Measurements from ENCODE around the gene TMEM44. TPM values are rescaled to one million over a fixed set of nuclear protein-coding genes. Genes with fewer than 3 reads are reported as not detected.
A peak's percentile ranks its signal among the peaks of the same experiment; 100 is the strongest.
"Not testable (repeated sequence)": the region's sequence is repeated elsewhere in the genome, so short reads cannot be mapped to it uniquely, and the experiment has no call there.

TMEM44 gene
- total RNA-seq, 1 experiment from 2014 or later: 8.3 TPM

GRCh38 chr3:194632226-194632808 is 902 bp downstream of the TMEM44 start:
- H3K4me3 Mint-ChIP-seq (ENCODE audit: unreplicated experiment): peak overlapping the region; percentile 92
- CTCF ChIA-PET: interaction anchor here (0.6 to 1.2 kb wide), 3 partner anchors 34 to 639 kb away, joined by 3 to 4 read pairs (median 4); partner anchors contain the start of gene XXYLT1

GRCh38 chr3:194631696-194632095 is 1.5 kb downstream of the TMEM44 start:
- CTCF ChIA-PET: no interaction called here
- Mint-ChIP-seq H3K4me3 (ENCODE audit: unreplicated experiment) (no peak overlapping the region), H3K4me1 (ENCODE audit: insufficient read depth, unreplicated experiment) (peaks cover 6% of the 10 kb centered on the region), H3K9me3 (ENCODE audit: unreplicated experiment) (no peaks in the 10 kb centered on the region), H3K27ac (ENCODE audit: low read depth, unreplicated experiment) (no peak overlapping the region), H3K27me3 (ENCODE audit: insufficient read depth, unreplicated experiment) (no peaks in the 10 kb centered on the region), H3K36me3 (ENCODE audit: insufficient read depth, unreplicated experiment) (no peaks in the 10 kb centered on the region)
- BruUV-seq (replicated peaks): no TSS peak
- no peak for TF ChIP-seq CTCF (IDR thresholded peaks at IDR 0.05; ENCODE audit: unreplicated experiment)
- intact Hi-C loops (cut with micrococcal nuclease): no loop called here
- no peak for DNase-seq (ENCODE audit: unreplicated experiment)
- POLR2A ChIA-PET: no interaction called here

More at GRCh38 chr3:194632226-194632808, 902 bp downstream of the TMEM44 start:
- intact Hi-C loops (cut with micrococcal nuclease): no loop called here
- BruUV-seq (replicated peaks): TSS peak; percentile 46
- no peak overlapping the region for H3K27ac Mint-ChIP-seq (ENCODE audit: low read depth, unreplicated experiment)
- no peaks in the 10 kb centered on the region for H3K9me3 Mint-ChIP-seq (ENCODE audit: unreplicated experiment)
- POLR2A ChIA-PET: interaction anchor here (2.6 kb wide), 1 partner anchor 40 kb away, joined by 14 read pairs; the partner anchor contains the start of gene LSG1
- DNase-seq (ENCODE audit: unreplicated experiment): no peak
- TF ChIP-seq CTCF (IDR thresholded peaks at IDR 0.05; ENCODE audit: unreplicated experiment): no peak
- H3K36me3 Mint-ChIP-seq (ENCODE audit: insufficient read depth, unreplicated experiment): no peaks in the 10 kb centered on the region
- peaks cover 6% of the 10 kb centered on the region for H3K4me1 Mint-ChIP-seq (ENCODE audit: insufficient read depth, unreplicated experiment)
- H3K27me3 Mint-ChIP-seq (ENCODE audit: insufficient read depth, unreplicated experiment): no peaks in the 10 kb centered on the region

GRCh38 chr3:194630681-194631080 is 2.5 kb downstream of the TMEM44 start:
- H3K4me3 Mint-ChIP-seq (ENCODE audit: unreplicated experiment); BruUV-seq (replicated peaks); H3K4me1 Mint-ChIP-seq (ENCODE audit: insufficient read depth, unreplicated experiment); DNase-seq (ENCODE audit: unreplicated experiment); H3K27ac Mint-ChIP-seq (ENCODE audit: low read depth, unreplicated experiment); intact Hi-C loops (cut with micrococcal nuclease); H3K9me3 Mint-ChIP-seq (ENCODE audit: unreplicated experiment); CTCF ChIA-PET; H3K27me3 Mint-ChIP-seq (ENCODE audit: insufficient read depth, unreplicated experiment); POLR2A ChIA-PET; H3K36me3 Mint-ChIP-seq (ENCODE audit: insufficient read depth, unreplicated experiment): not testable (repeated sequence)

- H3K27me3 Mint-ChIP-seq (ENCODE audit: insufficient read depth, unreplicated experiment): no peaks in the 10 kb centered on the region
- H3K36me3 Mint-ChIP-seq (ENCODE audit: insufficient read depth, unreplicated experiment): peaks cover 12% of the 10 kb centered on the region
- no peaks in the 10 kb centered on the region for H3K4me1 Mint-ChIP-seq (ENCODE audit: insufficient read depth, unreplicated experiment)
- H3K4me3 Mint-ChIP-seq (ENCODE audit: unreplicated experiment): no peak overlapping the region
- CTCF ChIA-PET: no interaction called here
- TF ChIP-seq CTCF (IDR thresholded peaks at IDR 0.05; ENCODE audit: unreplicated experiment): no peak
- no peak overlapping the region for H3K27ac Mint-ChIP-seq (ENCODE audit: low read depth, unreplicated experiment)
- H3K9me3 Mint-ChIP-seq (ENCODE audit: unreplicated experiment): no peaks in the 10 kb centered on the region
- POLR2A ChIA-PET: no interaction called here
- intact Hi-C loops (cut with micrococcal nuclease): no loop called here
- DNase-seq (ENCODE audit: unreplicated experiment): no peak
- no TSS peak for BruUV-seq (replicated peaks)
Measured at GRCh38 chr3:194624956-194625355, 8.3 kb downstream of the TMEM44 start.
